Activated CD4-positive, CD25-positive, alpha-beta regulatory T cell treated with anti-CD3 and anti-CD28 coated beads, Interleukin-2, amount 50 U/mL, for 72 hours (primary cell): ENCODE results near the gene SLC9B1.
"Not testable (repeated sequence)": the region's sequence is repeated elsewhere in the genome, so short reads cannot be mapped to it uniquely, and the experiment has no call there.

Source experiments
- DNase-seq: peaks from one replicate; pipeline ENCODE4 v3.0.0; 2021

Gene SLC9B1

DNA sequence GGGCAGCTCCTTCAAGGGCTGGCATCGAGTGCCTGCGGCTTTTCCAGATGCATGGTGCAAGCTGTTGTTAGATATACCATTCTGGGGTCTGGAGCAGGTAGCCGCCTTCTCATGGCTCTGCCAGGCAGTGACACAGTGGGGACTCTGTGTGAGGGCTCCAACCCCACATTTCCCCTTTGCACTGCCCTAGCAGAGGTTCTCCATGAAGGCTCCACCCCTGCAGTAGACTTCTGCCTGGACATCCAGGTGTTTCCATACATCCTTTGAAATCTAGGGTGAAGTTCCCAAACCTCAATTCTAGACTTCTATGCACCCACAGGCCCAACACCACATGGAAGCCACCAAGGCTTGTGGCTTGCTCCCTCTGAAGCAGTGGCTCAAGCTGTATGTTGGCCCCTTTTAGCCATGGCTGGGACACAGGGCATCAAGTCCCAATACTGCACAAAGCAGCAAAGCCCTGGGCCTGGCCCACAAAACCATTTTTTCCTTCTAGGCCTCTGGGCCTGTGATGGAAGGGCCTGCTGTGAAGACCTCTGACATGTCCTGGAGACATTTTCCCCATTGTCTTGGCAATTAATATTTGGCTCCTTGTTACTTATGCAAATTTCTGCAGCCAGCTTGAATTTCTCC lies 141.9 kb downstream of the SLC9B1 start:
- not testable (repeated sequence) for DNase-seq

DNA sequence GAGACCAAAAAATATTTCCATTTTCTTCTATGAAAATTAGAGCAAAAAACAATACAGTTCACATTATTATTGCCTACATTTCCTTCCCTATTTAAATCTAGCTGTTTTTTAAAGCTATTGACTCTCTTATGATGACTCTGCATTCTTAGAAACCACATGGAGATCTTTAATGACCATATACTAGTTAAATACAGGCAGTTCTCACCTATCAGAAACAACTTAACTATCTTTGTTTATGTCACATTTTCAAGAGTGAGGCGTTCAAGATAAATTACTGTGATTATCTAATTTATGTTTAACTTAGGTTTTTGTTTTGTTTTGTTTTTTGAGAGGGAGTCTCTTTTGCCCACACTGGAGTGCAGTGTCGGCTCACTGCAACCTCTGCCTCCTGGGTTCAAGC lies 147.7 kb downstream of the SLC9B1 start:
- no peak for DNase-seq

DNA sequence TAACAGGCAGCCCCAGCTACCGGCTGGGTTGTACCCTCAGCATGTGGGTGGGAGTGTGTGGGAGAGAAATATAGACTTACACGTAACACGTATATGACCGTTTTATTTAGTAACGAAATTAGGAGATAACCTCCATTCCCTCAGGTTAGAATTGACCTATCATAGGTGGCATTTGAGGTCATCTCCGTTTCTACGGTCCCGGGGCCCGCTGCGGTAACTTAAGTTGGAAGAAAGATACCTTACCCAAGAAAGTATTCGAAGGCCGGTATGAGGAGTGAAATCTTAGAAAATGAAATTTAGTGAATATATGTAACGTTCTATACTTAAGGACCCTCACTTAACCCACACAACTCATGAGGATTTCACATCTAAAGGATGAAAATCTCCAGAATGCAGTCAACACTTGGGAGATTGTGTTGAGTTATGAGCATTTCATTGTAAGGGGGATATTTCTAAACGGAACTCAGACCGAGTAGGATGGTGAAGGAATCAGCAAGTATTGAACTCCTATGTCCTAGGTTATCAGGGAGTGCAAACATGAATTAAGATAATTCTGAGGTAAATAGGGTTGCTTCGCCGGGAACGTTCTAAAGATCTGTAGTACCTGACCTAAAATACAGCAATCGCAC lies 149.8 kb downstream of the SLC9B1 start:
- DNase-seq, result no peak

DNA sequence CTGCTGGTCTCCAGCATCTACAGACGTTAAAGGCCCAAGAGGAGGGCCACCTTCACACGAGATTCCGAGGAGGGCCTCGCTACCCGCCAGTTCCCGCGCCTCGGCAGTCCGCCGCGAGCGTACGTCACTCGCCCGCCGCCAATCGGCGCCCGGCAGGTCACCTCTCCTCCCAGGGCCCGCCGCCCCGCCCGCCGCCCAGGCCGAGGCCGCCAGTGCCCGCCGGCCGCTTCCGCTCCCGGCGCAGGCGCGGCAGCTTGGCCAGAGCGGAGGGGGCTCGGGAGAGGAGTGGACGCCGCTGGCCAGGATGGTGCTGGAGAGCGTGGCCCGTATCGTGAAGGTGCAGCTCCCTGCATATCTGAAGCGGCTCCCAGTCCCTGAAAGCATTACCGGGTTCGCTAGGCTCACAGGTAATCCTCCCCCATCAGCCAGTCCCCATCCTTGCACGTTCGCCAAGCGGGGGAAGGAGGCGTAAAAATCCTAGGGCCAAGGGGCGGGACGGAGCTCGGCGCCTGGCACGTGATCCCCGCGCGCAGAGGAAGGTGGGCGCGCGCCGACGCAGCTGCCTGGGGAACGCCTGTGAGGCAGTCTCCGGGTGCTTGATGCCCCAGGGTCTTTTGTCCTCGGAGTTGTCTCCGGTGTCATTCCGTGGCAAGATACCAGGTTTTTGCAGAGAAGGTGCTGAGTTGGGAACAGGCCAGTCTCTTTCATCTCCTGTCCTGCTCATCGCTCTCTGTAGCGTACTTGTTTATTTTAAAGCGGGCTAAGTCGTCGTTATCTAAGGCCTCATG lies 150.5 kb downstream of the SLC9B1 start, which contains the start of gene CISD2:
CISD2 (plus strand) TSS at position 212 of the 788 bp plus-strand sequence; CDS start at position 305, 93 bp downstream.
- DNase-seq, result peak; percentile 92

DNA sequence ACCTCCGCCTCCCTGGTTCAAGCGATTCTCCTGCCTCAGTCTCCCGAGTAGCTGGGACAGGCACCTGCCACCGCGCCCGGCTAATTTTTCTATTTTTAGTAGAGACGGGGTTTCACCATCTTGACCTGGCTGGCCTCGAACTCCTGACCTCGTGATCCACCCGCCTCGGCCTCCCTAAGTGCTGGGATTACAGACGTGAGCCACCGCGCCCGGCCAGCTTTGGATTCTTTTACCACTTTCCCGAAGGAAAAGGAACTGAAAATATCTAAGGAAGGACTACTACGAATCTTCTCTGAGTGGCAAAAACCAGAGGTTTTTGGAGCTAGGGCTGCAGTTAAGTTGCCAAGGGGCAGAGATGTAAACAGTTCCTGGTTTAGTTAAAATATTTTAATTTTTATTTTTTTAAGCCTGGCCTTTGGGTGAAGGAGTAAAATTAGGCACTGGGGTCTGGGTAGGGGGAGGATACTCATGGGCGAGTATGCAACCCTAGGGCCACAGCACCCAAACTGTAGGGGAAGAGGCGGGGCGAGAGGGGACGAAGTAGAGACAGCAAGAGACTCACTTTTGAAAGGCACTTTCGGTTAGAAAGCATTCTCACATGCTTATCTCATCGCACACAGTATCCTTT lies 151.2 kb downstream of the SLC9B1 start:
- DNase-seq, result peak; percentile 52

DNA sequence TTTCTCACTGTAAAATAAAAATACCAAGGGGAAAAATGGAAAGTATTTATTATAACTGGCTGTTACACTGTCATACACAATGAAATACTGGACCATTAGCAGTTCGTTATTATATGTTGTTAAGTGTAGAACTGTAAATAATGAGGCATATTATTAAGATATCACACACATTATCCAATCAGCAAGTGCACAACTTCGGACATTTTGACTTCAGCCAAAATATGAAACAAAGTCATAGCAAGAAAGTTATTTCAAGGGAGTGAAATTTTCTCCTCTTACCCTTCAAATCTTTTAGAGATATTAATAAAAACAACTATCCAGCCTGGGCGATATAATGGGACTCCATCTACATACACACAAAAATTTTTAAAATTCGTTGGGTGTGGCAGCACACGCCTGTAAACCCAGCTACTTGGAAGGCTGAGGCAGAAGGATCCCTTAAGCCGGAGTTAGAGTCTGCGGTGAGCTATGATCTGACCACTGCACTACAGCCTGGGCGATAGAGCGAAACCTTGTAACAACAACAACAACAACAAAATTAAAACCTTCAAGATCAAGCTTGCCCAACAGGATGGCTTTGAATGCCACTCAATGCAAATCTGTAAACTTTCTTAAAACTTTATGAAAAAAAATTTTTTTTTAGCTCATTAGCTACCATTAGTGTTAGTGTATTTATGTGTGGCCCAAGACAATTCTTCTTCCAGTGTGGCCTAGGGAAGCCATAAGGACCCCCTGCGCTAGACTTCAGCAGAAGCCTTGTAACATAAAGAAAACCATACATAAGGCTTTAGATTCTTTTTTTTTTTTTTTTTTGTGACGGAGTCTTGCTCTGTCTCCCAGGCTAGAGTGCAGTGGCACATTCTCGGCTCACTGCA lies 152.0 kb downstream of the SLC9B1 start:
- DNase-seq, result no peak

DNA sequence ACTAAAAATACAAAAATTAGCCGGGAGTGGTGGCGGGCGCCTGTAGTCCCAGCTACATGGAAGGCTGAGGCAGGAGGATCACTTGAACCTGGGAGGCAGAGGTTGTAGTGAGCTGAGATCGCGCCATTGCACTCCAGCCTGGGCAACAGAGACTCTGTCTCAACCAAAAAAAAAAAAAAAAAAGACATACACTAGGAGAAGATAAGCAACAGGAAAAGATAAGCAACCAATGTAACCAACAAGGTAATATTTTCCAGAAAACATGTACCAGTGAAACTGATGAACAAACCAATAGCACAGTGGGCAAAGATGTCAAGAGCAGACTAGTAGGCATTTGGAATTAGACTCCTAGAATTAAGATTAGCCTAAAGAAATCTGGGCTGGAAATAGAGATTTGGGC lies 154.2 kb downstream of the SLC9B1 start:
- not testable (repeated sequence) for DNase-seq

DNA sequence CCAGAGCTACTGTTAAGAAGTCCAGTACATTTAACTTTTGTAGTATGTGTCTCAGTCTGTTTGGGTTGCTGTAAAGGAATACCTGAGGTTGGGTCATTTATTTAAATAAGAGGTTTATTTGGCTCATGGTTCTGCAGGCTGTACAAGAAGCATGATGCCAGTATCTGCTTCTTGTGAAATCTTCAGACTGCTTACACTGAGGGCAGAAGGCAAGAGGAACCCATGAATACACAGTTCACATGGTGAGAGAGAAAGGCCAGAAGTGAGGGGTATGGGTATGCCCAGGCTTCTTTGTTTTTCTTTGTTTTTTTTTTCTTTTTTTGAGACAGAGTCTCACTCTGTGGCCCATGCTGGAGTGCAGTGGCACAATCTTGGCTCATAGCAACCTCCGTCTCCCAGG lies 156.8 kb downstream of the SLC9B1 start:
- no peak for DNase-seq

DNA sequence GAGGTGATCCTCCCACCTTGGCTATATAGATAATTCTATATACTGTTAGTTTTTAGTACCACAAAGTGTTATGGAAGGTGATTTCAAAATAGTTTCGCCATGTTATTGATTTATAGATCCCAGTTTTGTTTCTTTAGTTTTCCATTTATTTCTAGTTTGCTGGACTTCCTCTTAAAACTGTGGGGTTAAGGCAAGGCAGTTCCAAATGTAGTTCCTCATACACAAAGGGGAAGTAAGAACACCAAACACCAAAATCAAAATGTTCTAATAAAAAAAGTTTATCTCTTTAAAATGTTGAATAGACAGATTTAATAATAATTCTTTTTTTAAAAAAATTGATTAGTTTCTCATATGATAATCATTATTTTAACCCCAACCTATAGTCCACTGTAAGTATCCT lies 157.5 kb downstream of the SLC9B1 start:
- no peak for DNase-seq

DNA sequence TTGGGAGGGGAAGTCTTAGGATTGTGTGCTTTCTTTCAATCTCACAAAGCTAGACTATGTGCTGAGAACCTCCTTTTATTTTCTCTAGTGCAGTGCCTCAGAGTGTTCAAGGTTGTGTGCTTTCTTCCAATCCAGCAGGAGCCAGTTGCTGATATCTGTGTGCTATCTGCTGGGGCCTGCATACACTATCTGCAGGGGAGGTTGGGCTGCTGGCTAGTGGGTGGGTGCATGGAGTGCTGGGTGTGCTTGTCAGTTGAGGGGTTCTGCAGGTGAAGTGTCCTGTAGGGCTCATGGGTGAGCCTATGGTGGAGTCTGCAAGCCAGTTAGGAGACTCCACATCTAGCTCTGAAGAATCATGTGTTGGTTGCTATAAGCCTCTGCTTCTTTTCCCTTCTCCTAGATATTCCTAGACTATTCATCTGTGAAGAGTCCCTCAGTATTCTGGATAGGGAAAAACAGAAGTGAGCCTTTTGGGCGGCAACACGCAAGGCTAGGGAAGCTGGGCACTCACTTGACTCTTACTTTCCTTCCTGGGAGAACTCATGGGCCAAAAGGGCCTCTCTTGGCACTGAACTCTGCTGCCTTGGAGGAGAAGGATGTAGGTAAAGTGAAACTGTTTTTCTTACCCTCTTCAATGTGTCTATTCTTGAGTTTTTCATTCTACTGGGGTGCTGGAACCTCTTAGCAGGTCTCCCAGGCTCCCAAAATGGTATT lies 158.7 kb downstream of the SLC9B1 start:
- no peak for DNase-seq

DNA sequence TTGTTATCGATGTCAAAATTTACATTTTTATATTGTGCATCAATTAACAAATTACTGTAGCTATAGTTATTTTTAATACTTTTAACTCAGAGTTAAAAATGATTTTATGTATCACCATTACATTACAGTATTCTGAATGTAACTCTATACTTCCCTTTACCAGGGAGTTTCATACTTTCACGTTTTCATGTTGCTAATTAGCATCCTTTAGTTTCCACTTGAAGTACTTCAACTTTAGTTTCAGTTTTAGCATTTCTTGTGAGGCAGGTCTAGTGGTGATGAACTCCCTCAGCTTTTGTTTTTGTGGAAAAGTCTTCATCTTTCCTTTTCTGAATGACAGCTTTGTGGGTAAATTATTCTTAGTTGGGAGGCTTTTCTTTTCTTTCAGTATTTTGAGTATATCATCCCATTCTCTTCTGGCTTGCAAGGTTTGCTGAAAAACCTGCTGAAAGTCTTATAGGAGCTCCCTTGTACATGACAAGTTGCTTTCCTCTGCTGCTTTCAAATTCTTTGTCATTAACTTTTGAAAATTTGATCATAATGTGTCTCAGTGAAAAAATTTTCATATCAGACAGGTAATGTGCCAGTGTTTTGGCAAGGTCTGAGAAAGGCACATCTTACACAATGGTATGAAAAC lies 160.6 kb downstream of the SLC9B1 start:
- DNase-seq, result no peak
